Glomerular visceral epithelial cell (primary cell): Measurements from ENCODE around the gene HAPLN2.
"Not testable (repeated sequence)": the region's sequence is repeated elsewhere in the genome, so short reads cannot be mapped to it uniquely, and the experiment has no call there.

Experiments used
- DNase-seq: peaks from one replicate; pipeline ENCODE4 v3.0.0-alpha.2; 2016; ENCODE audit errors: extremely low spot score

The HAPLN2 gene

GRCh38 chr1:156618853-156619581 is at the start of gene HAPLN2:
Gene HAPLN2, plus strand, starts transcription at chr1:156619415. Its CDS starts 4,076 bp downstream, at chr1:156623491.
- no peak for DNase-seq

- DNase-seq: peak; percentile 85
Measured at GRCh38 chr1:156571261-156571852, 47.9 kb upstream of the HAPLN2 start.

GRCh38 chr1:156571919-156572662 is 47.1 kb upstream of the HAPLN2 start, which contains the start of gene IQGAP3:
Gene IQGAP3, minus strand, starts transcription at chr1:156572565. Its CDS starts 36 bp downstream, at chr1:156572529.
- peak; percentile 87 for DNase-seq

- DNase-seq: no peak
Measured at GRCh38 chr1:156572663-156573018, 46.6 kb upstream of the HAPLN2 start.

GRCh38 chr1:156574039-156574633 is 45.1 kb upstream of the HAPLN2 start:
- no peak for DNase-seq

- no peak for DNase-seq
Measured at GRCh38 chr1:156577550-156577949, 41.7 kb upstream of the HAPLN2 start.

GRCh38 chr1:156578055-156578454 is 41.2 kb upstream of the HAPLN2 start:
- DNase-seq: no peak

GRCh38 chr1:156579472-156579871 is 39.7 kb upstream of the HAPLN2 start, which contains the start of gene TTC24:
Gene TTC24, plus strand, starts transcription at chr1:156579723. Its CDS starts 1,642 bp downstream, at chr1:156581365.
- DNase-seq: no peak

- DNase-seq: no peak
Measured at GRCh38 chr1:156581661-156582387, 37.4 kb upstream of the HAPLN2 start.

- no peak for DNase-seq
Measured at GRCh38 chr1:156582388-156583017, 36.7 kb upstream of the HAPLN2 start.

- DNase-seq: peak; percentile 85
Measured at GRCh38 chr1:156583821-156584622, 35.2 kb upstream of the HAPLN2 start.

GRCh38 chr1:156584813-156585212 is 34.4 kb upstream of the HAPLN2 start:
- no peak for DNase-seq

GRCh38 chr1:156586323-156586722 is 32.9 kb upstream of the HAPLN2 start:
- DNase-seq: no peak

GRCh38 chr1:156586892-156587477 is 32.2 kb upstream of the HAPLN2 start:
- DNase-seq: no peak

GRCh38 chr1:156587927-156588326 is 31.3 kb upstream of the HAPLN2 start:
- not testable (repeated sequence) for DNase-seq

- DNase-seq: no peak
Measured at GRCh38 chr1:156589546-156589945, 29.7 kb upstream of the HAPLN2 start.

- no peak for DNase-seq
Measured at GRCh38 chr1:156590326-156591180, 28.7 kb upstream of the HAPLN2 start.

- no peak for DNase-seq
Measured at GRCh38 chr1:156591181-156591431, 28.1 kb upstream of the HAPLN2 start.
